Measurements from ENCODE around the gene SLC35E1.

DNA sequence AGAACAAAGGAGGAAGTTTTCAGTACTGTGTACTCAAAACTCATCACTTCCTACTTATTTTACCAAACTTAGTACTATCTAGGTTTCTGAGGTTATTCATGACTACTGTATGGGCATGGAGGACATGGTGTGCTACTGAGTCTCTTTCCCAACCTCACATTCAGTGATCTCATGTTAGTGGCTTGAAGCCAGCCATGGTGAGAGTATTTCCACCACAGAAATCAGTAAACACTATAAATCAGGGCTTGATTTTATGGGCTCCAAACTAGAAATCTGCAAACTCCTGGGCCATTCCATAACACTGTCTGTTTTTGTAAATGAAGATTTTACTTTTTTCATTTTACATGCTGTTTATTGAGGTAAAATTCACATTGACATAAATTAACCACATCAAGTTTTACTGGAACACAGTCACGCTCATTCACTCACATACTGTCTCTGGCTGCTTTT is 36.1 kb upstream of the SLC35E1 start:
- TF ChIP-seq, protein P1, sequence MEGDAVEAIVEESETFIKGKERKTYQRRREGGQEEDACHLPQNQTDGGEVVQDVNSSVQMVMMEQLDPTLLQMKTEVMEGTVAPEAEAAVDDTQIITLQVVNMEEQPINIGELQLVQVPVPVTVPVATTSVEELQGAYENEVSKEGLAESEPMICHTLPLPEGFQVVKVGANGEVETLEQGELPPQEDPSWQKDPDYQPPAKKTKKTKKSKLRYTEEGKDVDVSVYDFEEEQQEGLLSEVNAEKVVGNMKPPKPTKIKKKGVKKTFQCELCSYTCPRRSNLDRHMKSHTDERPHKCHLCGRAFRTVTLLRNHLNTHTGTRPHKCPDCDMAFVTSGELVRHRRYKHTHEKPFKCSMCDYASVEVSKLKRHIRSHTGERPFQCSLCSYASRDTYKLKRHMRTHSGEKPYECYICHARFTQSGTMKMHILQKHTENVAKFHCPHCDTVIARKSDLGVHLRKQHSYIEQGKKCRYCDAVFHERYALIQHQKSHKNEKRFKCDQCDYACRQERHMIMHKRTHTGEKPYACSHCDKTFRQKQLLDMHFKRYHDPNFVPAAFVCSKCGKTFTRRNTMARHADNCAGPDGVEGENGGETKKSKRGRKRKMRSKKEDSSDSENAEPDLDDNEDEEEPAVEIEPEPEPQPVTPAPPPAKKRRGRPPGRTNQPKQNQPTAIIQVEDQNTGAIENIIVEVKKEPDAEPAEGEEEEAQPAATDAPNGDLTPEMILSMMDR (conservative IDR thresholded peaks at IDR 0.05): no peak
- no peak for TF ChIP-seq ZFX (IDR thresholded peaks at IDR 0.05)

All from C4-2B (cell line).